Activated T-helper 1 cell treated with Interleukin-2 at 50 U/mL for 16 hours (primary cell): ENCODE measurements around the gene CILP.

Source experiments
- DNase-seq: peaks from one replicate; pipeline ENCODE4 v3.0.0-alpha.2; 2020; ENCODE audit warnings: low read depth

CILP gene

DNA sequence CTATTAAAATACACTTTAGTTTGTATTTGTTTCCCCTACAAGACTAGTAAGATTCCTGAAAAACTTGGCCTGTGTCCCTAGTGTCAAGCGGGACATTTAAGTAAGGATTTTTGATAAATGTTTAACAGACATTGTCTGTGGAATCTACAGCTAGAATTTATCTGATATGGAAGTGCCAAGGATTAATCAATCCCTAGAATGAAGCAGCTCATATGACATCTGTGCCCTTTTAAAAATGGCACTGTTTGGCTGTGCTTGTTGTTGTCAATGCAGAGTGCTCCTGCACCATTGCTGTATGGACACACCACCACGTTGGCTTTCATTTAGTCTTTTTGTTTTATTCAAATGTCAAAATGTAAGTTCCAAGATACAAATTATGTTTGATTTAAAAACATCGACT, 63.4 kb downstream of the CILP start:
- no peak for DNase-seq

DNA sequence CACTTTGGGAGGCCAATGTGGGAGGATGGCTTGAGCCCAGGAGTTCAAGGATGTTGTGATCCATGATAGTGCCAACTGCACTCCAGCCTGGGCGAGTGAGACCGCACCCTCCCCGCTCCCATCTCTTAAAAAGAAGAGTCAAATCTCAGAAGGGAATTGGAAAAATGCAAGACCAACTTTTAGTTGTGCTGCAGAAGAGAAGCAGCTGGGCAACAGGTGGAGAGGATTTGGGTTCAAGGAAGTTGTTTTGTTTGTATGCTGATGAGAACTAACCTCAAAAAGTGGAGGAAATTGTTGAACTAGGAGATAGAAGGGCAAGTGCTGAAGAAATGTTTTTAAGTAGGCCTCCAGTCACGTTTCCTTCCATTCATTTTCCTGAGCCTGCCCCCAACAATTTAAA, 64.8 kb downstream of the CILP start:
- DNase-seq = no peak
